NCI-H446 (cell line): Measurements from ENCODE around the gene RAMP3.

ENCODE experiments used
- DNase-seq, 2 experiments: peaks; one replicate each; lab custom pipeline; 2025; lab: John Stamatoyannopoulos, UW

Gene RAMP3

GRCh38 chr7:45223728-45224630 lies 66.4 kb downstream of the RAMP3 start:
- no peak for DNase-seq

DNA sequence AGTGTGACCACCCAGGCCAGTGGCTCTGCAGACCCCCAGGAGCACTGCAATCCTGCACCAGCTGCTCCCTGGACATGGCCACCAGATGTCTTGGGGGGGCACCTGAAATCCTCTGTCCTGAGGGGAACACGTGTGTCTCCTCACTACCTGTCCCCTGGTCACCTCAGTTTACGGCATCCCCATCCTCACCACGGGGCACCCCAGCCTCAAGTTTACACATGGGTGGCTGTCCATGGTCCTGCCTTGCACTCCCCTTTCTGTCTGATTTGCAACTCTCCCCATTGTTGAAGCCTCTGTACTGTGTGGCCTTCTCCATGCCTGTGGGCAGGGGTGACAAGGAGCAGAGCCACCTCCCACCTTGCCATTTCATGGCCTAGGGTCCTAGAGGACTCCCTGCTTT lies 67.2 kb downstream of the RAMP3 start:
- no peak for DNase-seq

- no peak for DNase-seq
Measured at GRCh38 chr7:45225311-45225947, 67.8 kb downstream of the RAMP3 start.

- DNase-seq: no peak
Measured at GRCh38 chr7:45225948-45226335, 68.4 kb downstream of the RAMP3 start.

GRCh38 chr7:45229156-45229920 lies 71.7 kb downstream of the RAMP3 start:
- no peak for DNase-seq

DNA sequence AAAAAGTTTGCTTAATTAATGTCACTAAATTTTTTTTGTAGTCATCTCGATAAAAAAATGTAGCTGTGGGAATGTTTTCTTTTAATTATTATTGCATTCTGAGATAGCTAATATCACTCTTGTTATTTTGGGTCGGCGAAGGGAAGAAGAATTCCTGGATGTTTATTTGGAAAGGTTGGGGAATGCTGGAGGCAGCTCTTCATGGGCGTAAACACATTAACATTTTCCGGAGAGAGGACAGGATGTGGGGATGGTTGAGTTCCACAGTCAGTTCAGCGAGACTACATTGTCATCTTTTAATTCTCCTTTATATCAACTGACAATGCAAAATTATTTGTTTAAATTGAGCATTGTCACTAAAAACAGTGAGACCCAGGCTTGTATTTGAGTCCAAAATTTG lies 72.5 kb downstream of the RAMP3 start:
- DNase-seq: no peak

DNA sequence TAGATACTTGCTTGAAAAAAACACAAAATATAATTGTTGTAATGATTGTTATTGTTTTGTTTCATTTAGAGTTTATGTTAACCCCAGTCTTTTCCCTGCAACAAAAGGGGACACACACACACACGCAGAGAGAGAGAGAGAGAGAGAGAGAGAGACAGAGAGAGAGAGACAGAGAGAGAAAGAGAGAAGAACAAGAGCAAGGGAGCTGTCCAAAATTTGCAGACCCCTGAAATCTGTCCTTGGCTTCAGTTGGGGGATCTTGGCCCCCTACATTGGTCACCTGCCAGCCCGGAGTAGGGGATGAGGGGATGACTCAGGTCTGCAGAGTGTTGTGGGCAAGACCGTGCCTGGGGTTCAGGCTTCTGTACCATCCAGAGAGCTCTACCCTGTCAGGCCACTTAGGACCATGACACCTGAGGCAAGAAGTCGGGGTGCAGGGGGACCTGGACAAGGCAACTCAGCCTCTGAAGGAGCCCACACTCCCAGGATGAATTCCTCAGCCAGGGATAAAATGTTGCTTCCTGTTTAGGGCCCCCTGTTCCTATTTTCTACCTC lies 73.1 kb downstream of the RAMP3 start:
- DNase-seq: no peak

DNA sequence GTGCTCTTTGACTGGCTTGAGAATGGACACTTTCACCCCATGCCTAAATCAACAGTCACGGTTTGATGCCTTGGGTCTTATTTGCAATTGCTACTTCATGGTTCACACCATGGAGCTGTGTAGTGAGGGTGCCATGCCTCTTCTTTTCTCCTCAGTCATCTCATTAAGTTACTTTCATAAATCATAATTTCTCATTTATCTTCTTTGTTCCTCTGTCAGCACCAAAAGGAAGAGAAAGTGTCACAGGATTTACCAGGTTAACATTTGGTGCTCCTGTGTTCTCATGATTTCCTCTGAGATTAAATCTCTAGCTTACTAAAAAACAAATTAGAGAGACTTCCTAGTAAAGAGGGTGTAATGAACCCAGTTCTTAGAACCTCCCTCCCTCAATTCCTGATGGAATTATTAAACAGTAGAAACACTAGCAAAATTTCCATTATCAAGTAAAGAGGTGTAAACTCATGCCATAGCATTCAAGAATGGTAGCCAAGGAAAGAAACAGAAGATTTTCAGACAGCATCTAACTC lies 75.7 kb downstream of the RAMP3 start:
- no peak for DNase-seq
